K562 (cell line): ENCODE measurements around the gene SKAP1.

ENCODE experiments used
- CBX8 ChIP-seq: fragments of 200-600 bp; sonication (generic); IDR thresholded peaks from 2 replicates; pipeline ENCODE4 v1.6.1; 2012; ENCODE audit warnings: borderline replicate concordance, mixed run types, low read depth, mild to moderate bottlenecking, moderate library complexity, mixed read lengths, low read length, control low read depth, inconsistent platforms; ENCODE audit not compliant: poor library complexity, severe bottlenecking; ENCODE audit errors: extremely low read depth
- CTCF ChIP-seq, 3 experiments: IDR thresholded peaks in 2 of 3; conservative IDR thresholded peaks in 1 of 3; 2 replicates each; pipeline ENCODE4 v1.5.1; 2011 to 2012; ENCODE audit warnings: low read length in 3 of 3, mild to moderate bottlenecking in 3 of 3, control low read depth in 2 of 3, improper control_type of control experiment in 1 of 3, inconsistent platforms in 1 of 3, low read depth in 1 of 3, mixed read lengths in 1 of 3, moderate library complexity in 1 of 3; ENCODE audit not compliant: insufficient read depth in 2 of 3
- POLR2AphosphoS5 ChIP-seq: IDR thresholded peaks from 2 replicates; pipeline ENCODE4 v1.6.1; 2011; ENCODE audit warnings: mild to moderate bottlenecking, low read depth, low read length, moderate library complexity; ENCODE audit not compliant: control insufficient read depth, insufficient read depth

- TF ChIP-seq CBX8 (no peak), CTCF (IDR thresholded peaks at IDR 0.05 in 2 of 3, conservative IDR thresholded peaks at IDR 0.05 in 1 of 3; ENCODE audit: insufficient read depth in 2 of 3, low read depth in 1 of 3, low read length in 3 of 3) (no peak), POLR2AphosphoS5 (no peak)
These were observed 118.7 kb downstream of the SKAP1 start for GRCh38 chr17:48311324-48311723.
